C4-2B (cell line): ENCODE measurements around the gene FXYD5.

ENCODE experiments used
- H3K27ac ChIP-seq: fragments of 450-650 bp; 2 replicates; pipeline ENCODE4 v1.5.1; 2017
- ZFX ChIP-seq: fragments of 450-650 bp; IDR thresholded peaks from 2 replicates; pipeline ENCODE4 v1.6.1; 2017
- TF ChIP-seq, protein P1 (sequence below): fragments of 450-650 bp; conservative IDR thresholded peaks from 2 replicates; pipeline ENCODE4 v1.5.1; 2017; ENCODE audit warnings: mild to moderate bottlenecking

Gene FXYD5

GRCh38 chr19:35120898-35121297, 33.6 kb upstream of the FXYD5 start:
- H3K27ac ChIP-seq = no peak overlapping the region
- TF ChIP-seq, protein P1, sequence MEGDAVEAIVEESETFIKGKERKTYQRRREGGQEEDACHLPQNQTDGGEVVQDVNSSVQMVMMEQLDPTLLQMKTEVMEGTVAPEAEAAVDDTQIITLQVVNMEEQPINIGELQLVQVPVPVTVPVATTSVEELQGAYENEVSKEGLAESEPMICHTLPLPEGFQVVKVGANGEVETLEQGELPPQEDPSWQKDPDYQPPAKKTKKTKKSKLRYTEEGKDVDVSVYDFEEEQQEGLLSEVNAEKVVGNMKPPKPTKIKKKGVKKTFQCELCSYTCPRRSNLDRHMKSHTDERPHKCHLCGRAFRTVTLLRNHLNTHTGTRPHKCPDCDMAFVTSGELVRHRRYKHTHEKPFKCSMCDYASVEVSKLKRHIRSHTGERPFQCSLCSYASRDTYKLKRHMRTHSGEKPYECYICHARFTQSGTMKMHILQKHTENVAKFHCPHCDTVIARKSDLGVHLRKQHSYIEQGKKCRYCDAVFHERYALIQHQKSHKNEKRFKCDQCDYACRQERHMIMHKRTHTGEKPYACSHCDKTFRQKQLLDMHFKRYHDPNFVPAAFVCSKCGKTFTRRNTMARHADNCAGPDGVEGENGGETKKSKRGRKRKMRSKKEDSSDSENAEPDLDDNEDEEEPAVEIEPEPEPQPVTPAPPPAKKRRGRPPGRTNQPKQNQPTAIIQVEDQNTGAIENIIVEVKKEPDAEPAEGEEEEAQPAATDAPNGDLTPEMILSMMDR = no peak
- TF ChIP-seq ZFX = no peak

- no peak overlapping the region for H3K27ac ChIP-seq
- TF ChIP-seq, protein P1 = no peak
- TF ChIP-seq ZFX = no peak
These were observed 31.6 kb upstream of the FXYD5 start for GRCh38 chr19:35122687-35123551.

GRCh38 chr19:35123573-35123972, 31.0 kb upstream of the FXYD5 start:
- TF ChIP-seq, protein P1 = no peak
- TF ChIP-seq ZFX = no peak
- H3K27ac ChIP-seq = peak overlapping the region; percentile 76; the same call in 1 of the 2 replicates

DNA sequence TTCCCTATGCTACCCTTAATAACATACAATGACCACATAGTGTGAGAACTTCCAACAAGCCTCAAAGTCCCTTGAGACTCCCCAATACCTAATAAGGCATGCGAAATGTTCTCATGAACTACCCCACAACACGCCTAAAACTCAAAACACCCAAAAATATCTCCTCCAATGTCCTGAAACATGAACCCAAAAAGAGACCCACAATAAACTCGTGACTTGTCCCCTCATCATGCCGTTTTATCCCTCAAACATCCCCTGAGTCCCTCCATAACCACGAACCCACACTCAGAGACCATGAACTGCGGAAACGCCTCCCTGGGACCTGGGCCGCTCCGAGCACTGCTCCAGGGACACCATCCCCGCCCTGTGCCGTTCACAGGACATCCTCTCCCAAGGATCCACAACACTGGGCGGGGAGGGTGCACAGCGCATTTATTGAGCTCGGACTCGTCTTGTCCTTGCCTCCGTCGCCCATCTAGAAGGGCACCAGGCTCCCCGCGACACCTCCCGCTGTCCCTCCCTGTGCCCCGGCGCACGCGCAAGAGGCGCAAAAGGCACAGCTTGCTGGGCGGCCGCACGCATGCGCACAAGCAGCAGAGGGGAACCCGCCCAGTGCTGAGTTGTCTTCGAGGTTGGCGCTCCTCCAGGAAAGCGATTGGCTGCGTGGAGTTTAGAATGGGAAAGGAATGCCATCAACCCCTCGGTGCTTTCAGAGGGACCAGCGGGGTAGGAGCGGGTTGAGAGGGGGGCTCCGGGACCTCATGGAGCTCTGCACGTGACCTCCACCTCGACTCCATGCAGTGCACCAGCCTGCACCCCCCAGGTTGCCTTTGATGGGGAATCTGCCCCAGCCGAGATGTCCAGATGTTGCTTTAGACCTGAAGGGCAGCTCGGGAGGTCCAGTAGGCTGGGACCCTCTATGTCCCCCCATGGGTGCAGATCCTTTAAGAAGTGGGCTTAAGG, 30.2 kb upstream of the FXYD5 start:
- TF ChIP-seq, protein P1 = no peak
- no peak for TF ChIP-seq ZFX
- peak overlapping the region; percentile 76 for H3K27ac ChIP-seq

GRCh38 chr19:35125270-35125717, 29.2 kb upstream of the FXYD5 start:
- TF ChIP-seq, protein P1 = no peak
- peak overlapping the region; percentile 76 for H3K27ac ChIP-seq

DNA sequence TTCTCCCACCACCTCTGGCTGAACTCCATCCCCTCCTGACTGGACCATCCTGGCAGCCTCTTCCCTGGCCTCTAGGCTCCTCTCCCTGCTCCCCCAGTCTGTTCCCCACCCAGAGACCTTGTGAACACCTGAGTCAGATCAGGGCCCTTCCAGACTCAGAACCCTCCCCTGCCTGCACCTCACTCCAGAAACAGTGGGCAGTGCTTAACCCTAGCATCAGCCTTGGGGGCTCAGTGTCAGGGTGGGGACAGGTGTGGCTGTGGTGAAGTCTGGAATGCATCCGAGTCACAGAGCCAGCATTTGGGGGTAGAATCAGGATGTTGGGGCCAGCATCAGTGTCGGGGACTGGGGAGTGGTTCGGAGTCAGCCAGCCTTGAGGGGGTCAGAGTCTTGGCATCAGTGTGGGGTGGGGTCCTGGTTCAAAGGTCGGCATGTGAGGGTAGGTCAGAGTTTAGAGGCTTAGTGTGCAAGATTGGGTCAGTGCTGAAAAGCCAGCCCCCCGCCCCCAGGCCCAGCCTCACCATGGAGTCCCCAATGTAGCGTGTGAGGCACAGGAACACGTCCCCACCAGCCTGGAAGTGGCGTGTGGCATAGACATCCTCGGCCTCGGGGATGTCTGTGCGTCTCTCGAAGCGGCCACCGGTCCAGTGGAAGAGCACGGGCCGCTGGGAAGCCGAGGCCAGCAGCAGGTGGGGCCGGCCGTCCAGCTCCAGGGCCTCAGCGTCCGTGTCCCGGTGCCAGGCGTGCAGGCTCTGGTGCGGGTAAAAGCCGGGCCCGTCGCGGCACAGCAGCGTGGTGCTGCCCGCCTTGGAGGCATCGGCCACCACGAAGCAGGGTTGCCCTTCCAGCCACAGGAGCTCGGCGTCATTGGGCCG, 28.5 kb upstream of the FXYD5 start:
- H3K27ac ChIP-seq = no peak overlapping the region
- TF ChIP-seq, protein P1 = no peak
- TF ChIP-seq ZFX = no peak
